SK-N-SH treated with all-trans-retinoic acid at 6 μM for 48 hours (cell line): ENCODE results near the gene ALG2.
A peak's percentile ranks its signal among the peaks of the same experiment; 100 is the strongest.

Source experiments
- ATAC-seq: fragments of 200-7000 bp; cut with Tn5 transposase; 3 replicates; pipeline ENCODE4 v1.9.1; 2020; ENCODE audit warnings: mild to moderate bottlenecking, moderate library complexity
- ARNTL ChIP-seq: fragments of 450-650 bp; formaldehyde crosslinking; IDR thresholded peaks from 2 replicates; pipeline ENCODE4 v1.5.0; 2020; ENCODE audit warnings: low read depth, mild to moderate bottlenecking, moderate library complexity, borderline replicate concordance
- BACH2 ChIP-seq: fragments of 250-450 bp; sonication (Bioruptor Pico); IDR thresholded peaks from 2 replicates; pipeline ENCODE4 v1.9.0; 2021; ENCODE audit warnings: mild to moderate bottlenecking, borderline replicate concordance
- CSDC2 ChIP-seq: fragments of 250-450 bp; sonication (Bioruptor Pico); IDR thresholded peaks from 2 replicates; pipeline ENCODE4 v1.5.0; 2020; ENCODE audit warnings: mild to moderate bottlenecking, moderate library complexity
- GLIS3 ChIP-seq: fragments of 250-450 bp; sonication (Bioruptor Pico); IDR thresholded peaks from 2 replicates; pipeline ENCODE4 v1.5.0; 2020; ENCODE audit warnings: mild to moderate bottlenecking, moderate library complexity
- ISL1 ChIP-seq: fragments of 250-450 bp; sonication (Bioruptor Pico); IDR thresholded peaks from 2 replicates; pipeline ENCODE4 v2.1.2; 2022; ENCODE audit warnings: mild to moderate bottlenecking, moderate library complexity
- OSR1 ChIP-seq: fragments of 250-450 bp; sonication (Bioruptor Pico); IDR thresholded peaks from 2 replicates; pipeline ENCODE4 v1.8.0; 2022; ENCODE audit warnings: moderate library complexity, mild to moderate bottlenecking, inconsistent platforms
- POU6F1 ChIP-seq: fragments of 250-450 bp; sonication (Bioruptor Pico); IDR thresholded peaks from 2 replicates; pipeline ENCODE4 v1.8.0; 2021; ENCODE audit warnings: low read depth, mild to moderate bottlenecking, moderate library complexity, borderline replicate concordance
- PPARA ChIP-seq: fragments of 250-450 bp; sonication (Bioruptor Pico); IDR thresholded peaks from 2 replicates; pipeline ENCODE4 v1.5.0; 2020; ENCODE audit warnings: mild to moderate bottlenecking, borderline replicate concordance
- RARB ChIP-seq: fragments of 250-450 bp; sonication (Bioruptor Pico); IDR thresholded peaks from 2 replicates; pipeline ENCODE4 v1.8.0; 2021; ENCODE audit warnings: mild to moderate bottlenecking, moderate library complexity
- SNAI2 ChIP-seq: fragments of 250-450 bp; sonication (Bioruptor Pico); IDR thresholded peaks from 2 replicates; pipeline ENCODE4 v1.5.0; 2020; ENCODE audit warnings: mild to moderate bottlenecking, moderate library complexity
- TCF4 ChIP-seq: fragments of 250-450 bp; sonication (Bioruptor Pico); IDR thresholded peaks from 2 replicates; pipeline ENCODE4 v1.8.0; 2021; ENCODE audit warnings: mild to moderate bottlenecking, moderate library complexity, borderline replicate concordance
- TOX ChIP-seq: fragments of 250-450 bp; sonication (Bioruptor Pico); IDR thresholded peaks from 2 replicates; pipeline ENCODE4 v1.8.0; 2021; ENCODE audit warnings: mild to moderate bottlenecking, moderate library complexity, borderline replicate concordance
- ZC3H10 ChIP-seq: fragments of 250-450 bp; sonication (Bioruptor Pico); IDR thresholded peaks from 2 replicates; pipeline ENCODE4 v1.5.1; 2021; ENCODE audit warnings: mild to moderate bottlenecking, moderate library complexity
- ZFP3 ChIP-seq: fragments of 250-450 bp; sonication (Bioruptor Pico); IDR thresholded peaks from 2 replicates; pipeline ENCODE4 v1.5.0; 2020; ENCODE audit warnings: mild to moderate bottlenecking, moderate library complexity
- ZFP30 ChIP-seq: fragments of 450-650 bp; formaldehyde crosslinking; IDR thresholded peaks from 2 replicates; pipeline ENCODE4 v1.5.0; 2022; ENCODE audit warnings: mild to moderate bottlenecking, moderate library complexity
- ZNF565 ChIP-seq: fragments of 450-650 bp; formaldehyde crosslinking; conservative IDR thresholded peaks from 2 replicates; pipeline ENCODE4 v1.5.0; 2020; ENCODE audit warnings: low read depth, mild to moderate bottlenecking, moderate library complexity
- ZNF70 ChIP-seq: fragments of 450-650 bp; formaldehyde crosslinking; IDR thresholded peaks from 2 replicates; pipeline ENCODE4 v1.5.0; 2020; ENCODE audit warnings: mild to moderate bottlenecking, moderate library complexity
- ZNF8 ChIP-seq: fragments of 450-650 bp; formaldehyde crosslinking; IDR thresholded peaks from 2 replicates; pipeline ENCODE4 v1.5.0; 2020; ENCODE audit warnings: mild to moderate bottlenecking, moderate library complexity
- TF ChIP-seq, protein P1 (sequence below): fragments of 250-450 bp; sonication (Bioruptor Pico); IDR thresholded peaks from 2 replicates; pipeline ENCODE4 v1.8.0; 2020; ENCODE audit warnings: mild to moderate bottlenecking, moderate library complexity, borderline replicate concordance
- TF ChIP-seq, protein P2 (sequence below): fragments of 250-450 bp; sonication (Bioruptor Pico); IDR thresholded peaks from 2 replicates; pipeline ENCODE4 v1.5.1; 2021; ENCODE audit warnings: mild to moderate bottlenecking, moderate library complexity
- TF ChIP-seq, protein P3 (sequence below): fragments of 250-450 bp; sonication (Bioruptor Pico); IDR thresholded peaks from 2 replicates; pipeline ENCODE4 v1.5.0; 2020; ENCODE audit warnings: mild to moderate bottlenecking, moderate library complexity

ALG2 gene

GRCh38 chr9:99169982-99170761 lies 51.6 kb downstream of the ALG2 start:
- ATAC-seq, result peak; percentile 80

GRCh38 chr9:99169086-99169485 lies 52.7 kb downstream of the ALG2 start:
- no peak for ATAC-seq
- TF ChIP-seq BACH2 (CRISPR knock-in tag) (no peak), TOX (CRISPR knock-in tag) (no peak), ISL1 (no peak), ZFP3 (no peak), GLIS3 (CRISPR knock-in tag) (no peak), OSR1 (no peak), SNAI2 (CRISPR knock-in tag) (no peak), RARB (no peak), CSDC2 (CRISPR knock-in tag) (no peak), PPARA (no peak), ZNF70 (no peak), POU6F1 (CRISPR knock-in tag) (no peak), ZFP30 (CRISPR knock-in tag) (no peak), ZNF565 (CRISPR knock-in tag) (no peak), ARNTL (no peak), TCF4 (no peak), ZC3H10 (CRISPR knock-in tag) (no peak)
- TF ChIP-seq, protein P1, sequence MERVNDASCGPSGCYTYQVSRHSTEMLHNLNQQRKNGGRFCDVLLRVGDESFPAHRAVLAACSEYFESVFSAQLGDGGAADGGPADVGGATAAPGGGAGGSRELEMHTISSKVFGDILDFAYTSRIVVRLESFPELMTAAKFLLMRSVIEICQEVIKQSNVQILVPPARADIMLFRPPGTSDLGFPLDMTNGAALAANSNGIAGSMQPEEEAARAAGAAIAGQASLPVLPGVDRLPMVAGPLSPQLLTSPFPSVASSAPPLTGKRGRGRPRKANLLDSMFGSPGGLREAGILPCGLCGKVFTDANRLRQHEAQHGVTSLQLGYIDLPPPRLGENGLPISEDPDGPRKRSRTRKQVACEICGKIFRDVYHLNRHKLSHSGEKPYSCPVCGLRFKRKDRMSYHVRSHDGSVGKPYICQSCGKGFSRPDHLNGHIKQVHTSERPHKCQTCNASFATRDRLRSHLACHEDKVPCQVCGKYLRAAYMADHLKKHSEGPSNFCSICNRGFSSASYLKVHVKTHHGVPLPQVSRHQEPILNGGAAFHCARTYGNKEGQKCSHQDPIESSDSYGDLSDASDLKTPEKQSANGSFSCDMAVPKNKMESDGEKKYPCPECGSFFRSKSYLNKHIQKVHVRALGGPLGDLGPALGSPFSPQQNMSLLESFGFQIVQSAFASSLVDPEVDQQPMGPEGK (CRISPR knock-in tag), result no peak
- TF ChIP-seq, protein P2, sequence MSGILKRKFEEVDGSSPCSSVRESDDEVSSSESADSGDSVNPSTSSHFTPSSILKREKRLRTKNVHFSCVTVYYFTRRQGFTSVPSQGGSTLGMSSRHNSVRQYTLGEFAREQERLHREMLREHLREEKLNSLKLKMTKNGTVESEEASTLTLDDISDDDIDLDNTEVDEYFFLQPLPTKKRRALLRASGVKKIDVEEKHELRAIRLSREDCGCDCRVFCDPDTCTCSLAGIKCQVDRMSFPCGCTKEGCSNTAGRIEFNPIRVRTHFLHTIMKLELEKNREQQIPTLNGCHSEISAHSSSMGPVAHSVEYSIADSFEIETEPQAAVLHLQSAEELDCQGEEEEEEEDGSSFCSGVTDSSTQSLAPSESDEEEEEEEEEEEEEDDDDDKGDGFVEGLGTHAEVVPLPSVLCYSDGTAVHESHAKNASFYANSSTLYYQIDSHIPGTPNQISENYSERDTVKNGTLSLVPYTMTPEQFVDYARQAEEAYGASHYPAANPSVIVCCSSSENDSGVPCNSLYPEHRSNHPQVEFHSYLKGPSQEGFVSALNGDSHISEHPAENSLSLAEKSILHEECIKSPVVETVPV (CRISPR knock-in tag), result no peak

More at GRCh38 chr9:99169982-99170761, 51.6 kb downstream of the ALG2 start:
- TF ChIP-seq ISL1, result 0 out of 2 replicates have a peak, but pooled peaks have one; percentile 13
- TF ChIP-seq ARNTL, result no peak
- peak; percentile 44; the same call in 1 of the 2 replicates for TF ChIP-seq TCF4
- TF ChIP-seq PPARA, result no peak
- TF ChIP-seq RARB, result no peak

GRCh38 chr9:99167694-99168093 lies 54.0 kb downstream of the ALG2 start:
- TF ChIP-seq PPARA (no peak), CSDC2 (CRISPR knock-in tag) (no peak), GLIS3 (CRISPR knock-in tag) (no peak), ZNF8 (CRISPR knock-in tag) (no peak), ISL1 (no peak), SNAI2 (CRISPR knock-in tag) (no peak), ZFP3 (no peak), RARB (no peak), ZFP30 (CRISPR knock-in tag) (no peak), ZNF70 (no peak), ARNTL (no peak), OSR1 (no peak)
- TF ChIP-seq, protein P3, sequence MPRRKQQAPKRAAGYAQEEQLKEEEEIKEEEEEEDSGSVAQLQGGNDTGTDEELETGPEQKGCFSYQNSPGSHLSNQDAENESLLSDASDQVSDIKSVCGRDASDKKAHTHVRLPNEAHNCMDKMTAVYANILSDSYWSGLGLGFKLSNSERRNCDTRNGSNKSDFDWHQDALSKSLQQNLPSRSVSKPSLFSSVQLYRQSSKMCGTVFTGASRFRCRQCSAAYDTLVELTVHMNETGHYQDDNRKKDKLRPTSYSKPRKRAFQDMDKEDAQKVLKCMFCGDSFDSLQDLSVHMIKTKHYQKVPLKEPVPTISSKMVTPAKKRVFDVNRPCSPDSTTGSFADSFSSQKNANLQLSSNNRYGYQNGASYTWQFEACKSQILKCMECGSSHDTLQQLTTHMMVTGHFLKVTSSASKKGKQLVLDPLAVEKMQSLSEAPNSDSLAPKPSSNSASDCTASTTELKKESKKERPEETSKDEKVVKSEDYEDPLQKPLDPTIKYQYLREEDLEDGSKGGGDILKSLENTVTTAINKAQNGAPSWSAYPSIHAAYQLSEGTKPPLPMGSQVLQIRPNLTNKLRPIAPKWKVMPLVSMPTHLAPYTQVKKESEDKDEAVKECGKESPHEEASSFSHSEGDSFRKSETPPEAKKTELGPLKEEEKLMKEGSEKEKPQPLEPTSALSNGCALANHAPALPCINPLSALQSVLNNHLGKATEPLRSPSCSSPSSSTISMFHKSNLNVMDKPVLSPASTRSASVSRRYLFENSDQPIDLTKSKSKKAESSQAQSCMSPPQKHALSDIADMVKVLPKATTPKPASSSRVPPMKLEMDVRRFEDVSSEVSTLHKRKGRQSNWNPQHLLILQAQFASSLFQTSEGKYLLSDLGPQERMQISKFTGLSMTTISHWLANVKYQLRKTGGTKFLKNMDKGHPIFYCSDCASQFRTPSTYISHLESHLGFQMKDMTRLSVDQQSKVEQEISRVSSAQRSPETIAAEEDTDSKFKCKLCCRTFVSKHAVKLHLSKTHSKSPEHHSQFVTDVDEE (CRISPR knock-in tag), result no peak
- TF ChIP-seq, protein P2 (CRISPR knock-in tag), result no peak

More at GRCh38 chr9:99167694-99168093, 54.0 kb downstream of the ALG2 start:
- no peak for ATAC-seq
